ENCODE results near the gene SRSF12.

DNA sequence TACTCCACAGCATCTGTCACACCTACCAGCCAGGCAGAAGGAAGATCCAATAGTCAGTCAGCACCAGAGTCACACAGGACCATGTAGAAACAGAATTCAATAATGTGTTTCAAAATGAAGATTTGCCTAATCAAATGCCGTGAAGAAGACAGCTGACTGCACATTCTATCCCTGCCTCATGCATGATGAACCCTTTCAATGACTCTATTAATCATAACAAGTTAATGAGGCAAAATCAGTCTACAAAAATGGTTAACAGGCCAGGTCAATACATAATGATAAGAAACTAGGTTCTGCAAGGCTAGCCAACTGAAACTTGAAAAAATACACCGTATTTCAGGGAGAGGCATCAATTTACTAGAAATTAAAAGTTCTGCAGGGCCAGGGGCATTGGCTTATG is 44.0 kb downstream of the SRSF12 start:
- TF ChIP-seq, protein P1, sequence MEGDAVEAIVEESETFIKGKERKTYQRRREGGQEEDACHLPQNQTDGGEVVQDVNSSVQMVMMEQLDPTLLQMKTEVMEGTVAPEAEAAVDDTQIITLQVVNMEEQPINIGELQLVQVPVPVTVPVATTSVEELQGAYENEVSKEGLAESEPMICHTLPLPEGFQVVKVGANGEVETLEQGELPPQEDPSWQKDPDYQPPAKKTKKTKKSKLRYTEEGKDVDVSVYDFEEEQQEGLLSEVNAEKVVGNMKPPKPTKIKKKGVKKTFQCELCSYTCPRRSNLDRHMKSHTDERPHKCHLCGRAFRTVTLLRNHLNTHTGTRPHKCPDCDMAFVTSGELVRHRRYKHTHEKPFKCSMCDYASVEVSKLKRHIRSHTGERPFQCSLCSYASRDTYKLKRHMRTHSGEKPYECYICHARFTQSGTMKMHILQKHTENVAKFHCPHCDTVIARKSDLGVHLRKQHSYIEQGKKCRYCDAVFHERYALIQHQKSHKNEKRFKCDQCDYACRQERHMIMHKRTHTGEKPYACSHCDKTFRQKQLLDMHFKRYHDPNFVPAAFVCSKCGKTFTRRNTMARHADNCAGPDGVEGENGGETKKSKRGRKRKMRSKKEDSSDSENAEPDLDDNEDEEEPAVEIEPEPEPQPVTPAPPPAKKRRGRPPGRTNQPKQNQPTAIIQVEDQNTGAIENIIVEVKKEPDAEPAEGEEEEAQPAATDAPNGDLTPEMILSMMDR (IDR thresholded peaks at IDR 0.05): no peak
- TF ChIP-seq EP300 (IDR thresholded peaks at IDR 0.05) (no peak), POLR2AphosphoS5 (IDR thresholded peaks at IDR 0.05) (no peak), POLR2A (IDR thresholded peaks at IDR 0.05) (no peak)

Measured in upper lobe of left lung (tissue), 4 donors.